ENCODE data around the gene PIM3. TPM values are rescaled to one million over a fixed set of nuclear protein-coding genes. Genes with fewer than 3 reads are reported as not detected.
A peak's percentile ranks its signal among the peaks of the same experiment; 100 is the strongest.

Gene PIM3
- total RNA-seq, 1 experiment from 2014 or later = 42.9 TPM

- peaks cover 8% of the 10 kb centered on the region for H3K4me1 Mint-ChIP-seq
- H3K4me3 Mint-ChIP-seq = no peak overlapping the region
- H3K27me3 Mint-ChIP-seq (ENCODE audit: low read depth) = peaks cover 12% of the 10 kb centered on the region; the same call in 1 of the 2 replicates
- no peak for DNase-seq (ENCODE audit: low spot score)
- ChIA-PET CTCF (interaction anchor here (0.7 to 1.5 kb wide), 4 partner anchors 49 to 216 kb away, joined by 3 to 13 read pairs (median 4); no protein-coding TSS in a partner anchor), POLR2A (no interaction called here)
- H3K9me3 Mint-ChIP-seq = no peaks in the 10 kb centered on the region
- H3K27ac Mint-ChIP-seq = peak overlapping the region; percentile 43; the same call in 1 of the 2 replicates
- no peaks in the 10 kb centered on the region for H3K36me3 Mint-ChIP-seq
- no peak for ATAC-seq
- TF ChIP-seq HMGXB4 (CRISPR knock-in tag; IDR thresholded peaks at IDR 0.05) (no peak), GABPB1 (CRISPR knock-in tag; IDR thresholded peaks at IDR 0.05) (peak; percentile 15; the same call in 1 of the 2 replicates), USF1 (CRISPR knock-in tag; IDR thresholded peaks at IDR 0.05) (no peak), NR2C2 (CRISPR knock-in tag; IDR thresholded peaks at IDR 0.05) (no peak)
Observed at GRCh38 chr22:49933236-49934159, 27.1 kb upstream of the PIM3 start.

GRCh38 chr22:49934160-49934890, 26.2 kb upstream of the PIM3 start:
- Mint-ChIP-seq H3K4me3 (peak overlapping the region; percentile 27; the same call in 1 of the 2 replicates), H3K36me3 (no peaks in the 10 kb centered on the region), H3K27ac (no peak overlapping the region), H3K27me3 (ENCODE audit: low read depth) (peaks cover 12% of the 10 kb centered on the region; the same call in 1 of the 2 replicates), H3K9me3 (no peaks in the 10 kb centered on the region), H3K4me1 (peaks cover 8% of the 10 kb centered on the region)
- ChIA-PET POLR2A (no interaction called here), CTCF (interaction anchor here (1.2 to 1.5 kb wide), 2 partner anchors 96 to 215 kb away, joined by 4 to 13 read pairs; no protein-coding TSS in a partner anchor)
- TF ChIP-seq ZNF671 (CRISPR knock-in tag; IDR thresholded peaks at IDR 0.05) = no peak
- no peak for TF ChIP-seq MLX (CRISPR knock-in tag; IDR thresholded peaks at IDR 0.05)
- TF ChIP-seq RORB (CRISPR knock-in tag; IDR thresholded peaks at IDR 0.05) = no peak
- no peak for TF ChIP-seq ZNF219 (CRISPR knock-in tag; IDR thresholded peaks at IDR 0.05; ENCODE audit: borderline replicate concordance)
- TF ChIP-seq IRF2 (CRISPR knock-in tag; IDR thresholded peaks at IDR 0.05; ENCODE audit: borderline replicate concordance, low read depth) = no peak
- no peak for TF ChIP-seq ZNF138 (CRISPR knock-in tag; conservative IDR thresholded peaks at IDR 0.05)
- no peak for TF ChIP-seq ZNF512 (CRISPR knock-in tag; IDR thresholded peaks at IDR 0.05; ENCODE audit: borderline replicate concordance)
- no peak for TF ChIP-seq ATF3 (CRISPR knock-in tag; conservative IDR thresholded peaks at IDR 0.05)
- TF ChIP-seq ESRRA (CRISPR knock-in tag; IDR thresholded peaks at IDR 0.05; ENCODE audit: borderline replicate concordance) = no peak
- no peak for TF ChIP-seq JAZF1 (CRISPR knock-in tag; IDR thresholded peaks at IDR 0.05)
- DNase-seq (ENCODE audit: low spot score) (no peak), ATAC-seq (peak; percentile 3; the same call in 1 of the 2 replicates)
